Thyroid gland (tissue), 4 donors: ENCODE results near the gene KCTD1. TPM values are rescaled to one million over a fixed set of nuclear protein-coding genes. Genes with fewer than 3 reads are reported as not detected.

Experiments used
- DNase-seq, 2 donors: peaks; one replicate each; pipeline ENCODE4 v3.0.0-alpha.2; 2019
- H3K27ac ChIP-seq, 3 donors: fragments of 200-600 bp; sonication (generic); 1 replicate in 2 of 3; 2 replicates in 1 of 3; pipeline ENCODE4 v1.5.1; 2016 to 2019; ENCODE audit warnings: mild to moderate bottlenecking in 1 of 3, moderate library complexity in 1 of 3
- H3K27me3 ChIP-seq: fragments of 200-600 bp; sonication (generic); one replicate; pipeline ENCODE4 v1.5.1; 2019
- H3K36me3 ChIP-seq, 2 donors: fragments of 200-600 bp; sonication (generic); one replicate each; pipeline ENCODE4 v1.5.1; 2016 to 2019
- H3K4me1 ChIP-seq, 2 donors: fragments of 200-600 bp; sonication (generic); one replicate each; pipeline ENCODE4 v1.5.1; 2017 to 2019
- H3K4me3 ChIP-seq, 3 donors: fragments of 200-600 bp; sonication (generic); replicated peaks in 1 of 3; 1 replicate in 2 of 3; 2 replicates in 1 of 3; pipeline ENCODE4 v1.5.1; 2016; ENCODE audit warnings: mild to moderate bottlenecking in 1 of 3
- H3K9me3 ChIP-seq: fragments of 200-600 bp; sonication (generic); one replicate; pipeline ENCODE4 v1.5.1; 2017
- CTCF ChIP-seq, 6 experiments: fragments of 200-600 bp in 3 of 6; fragments of 450-650 bp in 3 of 6; sonication (generic) in 3 of 6; IDR thresholded peaks; one replicate each; pipeline ENCODE4 v1.5.1; 2016 to 2019; ENCODE audit warnings: antibody characterized with exemption in 6 of 6, mild to moderate bottlenecking in 2 of 6, inconsistent platforms in 1 of 6, moderate library complexity in 1 of 6
- POLR2A ChIP-seq, 2 donors: fragments of 450-650 bp; IDR thresholded peaks; one replicate each; pipeline ENCODE4 v1.6.1; 2017; ENCODE audit warnings: antibody characterized with exemption in 2 of 2, mild to moderate bottlenecking in 2 of 2, moderate library complexity in 1 of 2
- WGBS, 2 donors: methylation state at CpG; one replicate each; pipeline ENCODE4 v1.1.5; 2017; 5-methylcytosine and 5-hydroxymethylcytosine counted together
- intact Hi-C: fragments of 100-400 bp; cut with DNase I; formaldehyde crosslinking; loops from one replicate; pipeline ENCODE4 v1.15.1; 2023
- total RNA-seq, 4 donors: library from RNA; depleted of rRNA; stranded (reverse); fragments of >200 nt; gene quantifications; one replicate each; pipeline ENCODE4 v1.2.3, GENCODE V29; 2016

The KCTD1 gene
- total RNA-seq, 4 donors from 2014 or later: 25.9 to 66.0 (median 34.2) TPM

GRCh38 chr18:26477828-26478466 is 70.4 kb downstream of the KCTD1 start:
- intact Hi-C loops: no loop called here
- TF ChIP-seq CTCF (IDR thresholded peaks at IDR 0.05): no peak
- TF ChIP-seq POLR2A (IDR thresholded peaks at IDR 0.05): no peak
- 82 to 88% methylated on average over 4 of the region's 4 CpGs for WGBS, 2 donors
- H3K4me1 ChIP-seq: peaks cover 22% of the 10 kb centered on the region in 2 donors
- no peak overlapping the region for H3K4me3 ChIP-seq
- no peaks in the 10 kb centered on the region for H3K36me3 ChIP-seq
- DNase-seq: no peak
- H3K27ac ChIP-seq: no peak overlapping the region
- no peaks in the 10 kb centered on the region for H3K9me3 ChIP-seq
- no peaks in the 10 kb centered on the region for H3K27me3 ChIP-seq

- Histone ChIP-seq H3K27ac (no peak overlapping the region), H3K36me3 (no peaks in the 10 kb centered on the region), H3K4me3 (no peak overlapping the region), H3K9me3 (no peaks in the 10 kb centered on the region), H3K27me3 (no peaks in the 10 kb centered on the region), H3K4me1 (peaks cover 22% of the 10 kb centered on the region in 2 donors)
- DNase-seq: no peak
- intact Hi-C loops: no loop called here
- TF ChIP-seq POLR2A (IDR thresholded peaks at IDR 0.05): no peak
- TF ChIP-seq CTCF (IDR thresholded peaks at IDR 0.05): no peak
- WGBS, 2 donors: 95 to 96% methylated on average over 8 of the region's 8 CpGs
These were observed 71.7 kb downstream of the KCTD1 start for GRCh38 chr18:26476697-26477096.

GRCh38 chr18:26474542-26474941 is 73.8 kb downstream of the KCTD1 start:
- H3K27me3 ChIP-seq: no peaks in the 10 kb centered on the region
- H3K27ac ChIP-seq: no peak overlapping the region
- H3K4me1 ChIP-seq: peaks cover 5% of the 10 kb centered on the region in 2 donors
- no peaks in the 10 kb centered on the region for H3K36me3 ChIP-seq
- no peak overlapping the region for H3K4me3 ChIP-seq
- TF ChIP-seq POLR2A (IDR thresholded peaks at IDR 0.05) (no peak), CTCF (IDR thresholded peaks at IDR 0.05) (no peak)
- 88 to 100% methylated on average over 1 of the region's 1 CpG for WGBS, 2 donors
- H3K9me3 ChIP-seq: no peaks in the 10 kb centered on the region
- intact Hi-C loops: no loop called here
- DNase-seq: no peak

GRCh38 chr18:26473672-26474071 is 74.7 kb downstream of the KCTD1 start:
- Histone ChIP-seq H3K27ac (no peak overlapping the region), H3K36me3 (no peaks in the 10 kb centered on the region), H3K4me1 (no peaks in the 10 kb centered on the region), H3K27me3 (no peaks in the 10 kb centered on the region), H3K4me3 (no peak overlapping the region), H3K9me3 (no peaks in the 10 kb centered on the region)
- intact Hi-C loops: no loop called here
- WGBS, 2 donors: 89 to 91% methylated on average over 4 of the region's 4 CpGs
- no peak for DNase-seq
- TF ChIP-seq CTCF (IDR thresholded peaks at IDR 0.05) (no peak), POLR2A (IDR thresholded peaks at IDR 0.05) (no peak)

- Histone ChIP-seq H3K4me1 (no peaks in the 10 kb centered on the region), H3K4me3 (no peak overlapping the region), H3K9me3 (no peaks in the 10 kb centered on the region), H3K27ac (no peak overlapping the region), H3K36me3 (no peaks in the 10 kb centered on the region), H3K27me3 (no peaks in the 10 kb centered on the region)
- intact Hi-C loops: no loop called here
- WGBS, 2 donors: 90 to 95% methylated on average over 9 of the region's 9 CpGs
- DNase-seq: no peak
- TF ChIP-seq POLR2A (IDR thresholded peaks at IDR 0.05): no peak
- TF ChIP-seq CTCF (IDR thresholded peaks at IDR 0.05): no peak
These were observed 76.5 kb downstream of the KCTD1 start for GRCh38 chr18:26471826-26472225.
